Stimulated activated CD8-positive, alpha-beta memory T cell treated with anti-CD3 and anti-CD28 coated beads, Interleukin-7, amount 100 ng/mL, for 24 hours (primary cell): Measurements from ENCODE around the gene AACS.
"Not testable (repeated sequence)": the region's sequence is repeated elsewhere in the genome, so short reads cannot be mapped to it uniquely, and the experiment has no call there.

Source experiments
- DNase-seq: peaks from one replicate; pipeline ENCODE4 v3.0.0-alpha.2; 2020; ENCODE audit warnings: low read depth

Gene AACS

DNA sequence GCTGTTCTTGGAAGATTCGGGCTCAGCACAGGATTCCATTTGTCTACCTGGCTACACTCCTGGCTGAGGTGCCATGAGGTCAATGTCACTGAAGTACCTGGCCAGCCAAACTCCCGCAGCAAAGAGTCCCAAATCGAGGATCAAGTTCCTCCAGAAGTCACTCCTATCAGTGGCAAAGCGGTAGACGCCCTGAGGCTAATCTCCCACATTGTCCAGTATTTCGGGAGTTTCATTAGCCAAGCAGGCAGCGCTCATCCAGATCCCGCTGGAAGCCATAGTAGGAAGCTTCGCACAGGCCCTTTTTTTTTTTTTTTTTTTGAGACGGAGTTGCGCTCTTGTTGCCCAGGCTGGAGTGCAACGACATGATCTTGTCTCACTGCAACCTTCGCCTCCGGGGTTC lies 8.9 kb upstream of the AACS start:
- no peak for DNase-seq

- DNase-seq = no peak
Measured at GRCh38 chr12:125057708-125058107, 7.5 kb upstream of the AACS start.

DNA sequence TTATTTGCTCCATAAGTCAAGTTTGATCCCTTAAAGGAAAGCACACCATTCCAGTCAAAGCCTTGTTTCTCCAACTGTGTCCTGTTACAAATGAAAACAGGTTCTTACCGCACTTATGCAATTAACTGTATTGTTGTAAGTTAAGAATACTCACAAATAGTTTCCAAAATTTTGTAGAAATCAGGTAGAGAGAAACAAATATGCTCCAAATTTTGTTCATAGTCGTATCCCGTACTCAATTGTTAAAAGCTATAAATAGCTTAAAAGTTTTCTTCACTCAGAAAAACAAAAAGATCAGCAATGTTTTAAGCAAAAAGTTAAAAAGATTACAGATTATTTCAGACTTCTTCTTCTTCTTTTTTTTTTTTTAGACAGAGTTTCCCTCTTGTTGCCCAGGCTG lies 4.0 kb upstream of the AACS start:
- no peak for DNase-seq

- DNase-seq = not testable (repeated sequence)
Measured at GRCh38 chr12:125063522-125063921, 1.7 kb upstream of the AACS start.

- no peak for DNase-seq
Measured at GRCh38 chr12:125064492-125064891, 743 bp upstream of the AACS start.

- no peak for DNase-seq
Measured at GRCh38 chr12:125065919-125066570, 810 bp downstream of the AACS start.

GRCh38 chr12:125068391-125068790 lies 3.2 kb downstream of the AACS start:
- no peak for DNase-seq

DNA sequence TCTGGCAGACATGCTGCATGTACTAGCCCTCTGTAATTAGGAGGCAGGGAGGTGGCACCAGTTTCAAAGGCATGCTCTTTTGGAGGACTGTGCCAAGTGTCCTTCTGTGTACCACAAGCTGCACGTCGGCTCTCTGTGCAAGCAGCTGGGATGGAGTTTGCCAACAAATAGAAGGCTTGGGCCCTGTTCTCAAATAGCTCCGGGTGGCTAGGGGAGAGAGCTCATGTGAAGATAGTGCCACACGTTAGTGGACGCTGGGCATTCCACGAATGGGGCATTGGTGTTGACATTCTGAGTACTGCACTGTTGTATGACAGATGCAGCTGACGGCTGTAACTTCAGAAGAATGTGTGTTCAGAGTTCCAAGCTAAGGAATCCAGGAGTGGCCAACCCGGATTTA lies 4.4 kb downstream of the AACS start:
- no peak for DNase-seq

DNA sequence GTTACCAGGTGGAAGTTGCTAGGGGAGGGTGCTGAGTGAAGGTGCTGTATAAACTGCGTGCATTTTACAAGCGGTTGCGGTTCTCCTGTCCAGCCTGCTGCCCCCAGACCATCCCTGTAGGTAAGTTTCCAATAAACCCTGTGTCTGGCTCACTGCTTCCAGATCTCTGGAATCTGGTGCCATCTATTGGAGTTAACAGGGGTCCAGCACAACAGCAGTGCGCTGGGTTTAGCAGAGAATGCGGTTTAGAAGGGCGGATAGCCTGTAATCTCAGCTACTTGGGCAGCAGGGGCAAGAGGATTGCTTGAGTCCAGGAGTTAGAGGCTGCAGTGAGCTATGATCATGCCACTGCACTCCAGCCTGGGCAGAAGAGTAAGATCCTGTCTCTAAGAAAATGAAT lies 4.9 kb downstream of the AACS start:
- no peak for DNase-seq

- DNase-seq = no peak
Measured at GRCh38 chr12:125070661-125071390, 5.6 kb downstream of the AACS start.

DNA sequence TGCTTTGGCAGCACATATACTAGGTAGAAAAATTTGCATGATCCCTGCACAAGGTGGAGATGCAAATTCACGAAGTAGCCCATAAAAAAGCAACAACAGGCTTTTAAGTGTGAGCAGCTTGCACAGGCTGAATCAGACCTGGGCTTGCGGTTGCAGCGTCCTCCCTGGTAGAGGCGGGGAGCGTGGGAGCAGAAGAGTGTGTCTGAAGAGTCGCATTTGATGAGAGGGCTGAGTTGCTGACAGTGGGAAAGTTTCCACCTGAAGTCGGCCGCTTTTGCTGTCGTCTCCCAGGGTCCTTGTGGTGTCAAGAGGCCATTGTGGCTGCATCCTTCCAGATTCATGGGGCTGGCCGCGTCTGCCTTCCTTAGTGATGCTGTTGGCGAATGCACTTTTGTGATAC lies 6.2 kb downstream of the AACS start:
- no peak for DNase-seq

DNA sequence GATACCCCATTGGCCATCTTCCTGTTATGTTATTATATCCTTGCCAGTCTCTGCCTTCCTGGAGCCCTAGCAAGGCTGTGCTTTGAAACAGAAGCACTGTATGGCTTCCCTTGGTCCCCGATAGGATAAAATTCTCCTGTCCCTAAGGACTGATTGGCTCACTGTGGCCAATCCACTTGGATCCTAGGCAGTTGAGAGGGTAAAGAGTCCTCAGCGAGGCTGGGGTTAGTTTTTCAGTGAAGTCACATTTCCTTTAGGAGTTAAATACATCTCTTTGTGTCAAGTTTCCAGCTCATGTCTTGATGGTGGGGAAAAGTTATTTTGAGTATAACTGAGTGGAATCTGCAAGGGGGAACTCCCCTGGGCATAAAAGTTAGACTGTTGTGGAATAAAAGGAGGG lies 7.3 kb downstream of the AACS start:
- no peak for DNase-seq

GRCh38 chr12:125074294-125074693 lies 9.1 kb downstream of the AACS start:
- DNase-seq = not testable (repeated sequence)

GRCh38 chr12:125076103-125076502 lies 10.9 kb downstream of the AACS start:
- no peak for DNase-seq

DNA sequence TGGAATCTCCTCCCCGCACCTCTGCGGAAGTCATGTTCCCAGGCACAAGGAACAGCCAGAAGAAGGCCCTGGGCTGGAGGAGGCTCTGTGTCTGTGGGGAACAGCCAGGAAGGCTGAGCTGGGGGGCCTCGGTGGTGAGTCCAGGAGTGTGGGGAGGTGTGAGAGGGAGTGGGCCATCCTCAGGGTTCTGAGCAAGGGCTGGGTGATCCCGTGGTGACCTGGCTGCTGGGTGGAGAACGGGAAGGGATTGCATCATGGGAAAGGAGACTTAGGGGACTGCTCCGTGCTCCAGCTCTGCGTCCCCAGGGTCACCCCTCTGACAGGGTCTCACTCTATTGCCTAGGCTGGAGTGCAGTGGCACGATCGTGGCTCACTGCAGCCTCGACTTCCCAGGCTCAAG lies 13.8 kb downstream of the AACS start:
- no peak for DNase-seq

DNA sequence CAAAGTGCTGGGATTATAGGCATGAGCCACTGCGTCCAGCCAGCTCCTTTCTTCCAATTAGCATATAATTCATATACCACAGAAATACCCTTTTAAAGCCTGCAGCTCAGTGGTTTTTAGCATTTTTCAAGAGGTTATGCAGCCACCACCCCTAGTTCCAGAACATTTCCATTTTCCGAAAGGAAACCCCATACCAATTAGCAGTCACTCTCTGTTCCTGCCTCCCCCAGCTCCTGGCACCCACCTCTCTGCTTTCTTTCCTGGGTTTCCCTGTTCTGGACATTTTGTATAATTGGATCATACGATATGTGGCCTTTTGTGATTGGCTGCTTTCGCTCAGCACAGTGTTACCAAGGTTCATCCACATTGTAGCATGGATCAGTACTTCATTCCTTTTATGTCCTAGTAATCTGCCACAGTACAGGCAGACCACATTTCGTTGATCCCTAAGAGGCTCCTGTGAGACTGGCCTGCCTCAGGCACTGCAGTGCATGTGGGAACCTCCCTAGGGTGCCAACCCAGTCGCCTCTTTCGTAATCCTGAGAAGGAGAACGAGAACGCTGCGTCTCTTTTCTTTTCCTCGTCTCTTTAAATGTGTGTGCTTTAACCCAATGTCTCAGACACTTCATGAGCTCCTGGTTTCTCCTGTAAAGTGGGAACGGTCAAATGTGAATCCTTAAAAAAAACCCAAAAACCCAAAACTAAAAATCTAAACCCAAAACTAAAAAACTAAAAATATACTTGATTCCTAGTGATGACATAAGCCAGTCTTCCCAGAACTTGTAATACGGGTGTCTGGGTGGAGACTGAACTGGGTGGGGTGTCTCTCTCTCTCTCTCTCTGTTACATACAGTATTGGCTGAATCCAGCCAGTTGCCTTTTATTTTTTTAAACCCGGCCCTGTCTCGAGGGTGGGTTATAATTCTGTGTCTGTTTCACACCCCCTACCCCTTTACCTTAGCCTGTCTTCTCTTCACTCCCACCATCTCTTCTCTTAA lies 14.7 kb downstream of the AACS start:
- no peak for DNase-seq

DNA sequence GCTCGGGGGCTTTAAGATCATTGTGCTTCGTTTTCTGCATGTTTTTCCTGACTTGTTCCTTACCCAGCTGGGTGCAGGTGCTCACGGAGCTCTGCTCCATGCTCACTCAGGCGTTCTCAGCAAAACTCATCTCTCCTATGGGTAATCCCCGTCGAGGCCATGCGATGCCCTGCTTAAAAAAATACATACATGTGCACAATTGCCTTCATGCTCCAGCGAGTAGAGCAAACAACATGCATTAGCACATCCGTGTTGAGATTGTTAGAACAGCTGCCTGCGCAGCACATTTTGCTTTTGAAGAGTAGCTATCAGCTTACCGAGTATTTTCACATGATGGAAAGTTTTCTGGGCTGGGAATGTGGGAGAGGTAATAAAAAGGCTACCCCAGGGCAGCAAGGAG lies 16.2 kb downstream of the AACS start:
- no peak for DNase-seq

GRCh38 chr12:125083072-125083471 lies 17.8 kb downstream of the AACS start:
- no peak for DNase-seq

DNA sequence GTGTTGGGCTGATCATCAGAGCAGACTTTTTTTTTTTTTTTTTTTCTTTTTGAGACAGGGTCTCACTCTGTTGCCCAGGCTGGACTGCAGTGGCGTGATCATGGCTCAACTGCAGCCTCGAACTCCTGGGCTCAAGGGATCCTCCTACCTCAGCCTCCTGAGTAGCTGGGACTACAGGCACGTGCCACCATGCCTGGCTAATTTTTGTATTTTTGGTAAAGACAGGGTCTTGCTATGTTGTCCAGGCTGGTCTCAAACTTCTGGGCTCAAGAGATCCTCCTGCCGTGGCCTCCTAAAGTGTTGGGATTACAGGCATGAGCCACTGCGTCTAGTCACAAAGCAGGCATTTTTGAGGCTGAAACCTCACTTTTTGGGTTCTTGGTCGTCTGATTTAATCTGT lies 23.0 kb downstream of the AACS start:
- DNase-seq = not testable (repeated sequence)

DNA sequence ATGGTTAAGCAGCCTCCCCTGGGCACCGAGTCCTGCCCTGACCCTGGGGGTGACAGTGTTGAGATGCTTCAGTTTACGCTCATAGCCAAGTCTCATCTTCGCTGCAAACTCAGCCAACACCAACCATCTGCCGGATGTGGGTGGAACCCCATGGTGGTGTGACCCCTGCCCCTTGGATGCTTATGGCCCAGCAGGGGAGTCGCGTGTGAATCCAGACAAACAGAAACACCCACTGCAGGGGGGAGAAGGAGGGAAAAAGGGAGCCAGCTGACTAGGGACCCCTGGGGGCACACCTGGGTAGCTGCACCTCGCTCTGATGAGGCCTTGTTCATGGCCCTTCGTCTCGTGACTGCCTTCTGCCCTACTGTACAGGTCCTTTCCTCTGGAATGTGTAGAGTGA lies 23.8 kb downstream of the AACS start:
- no peak for DNase-seq

- no peak for DNase-seq
Measured at GRCh38 chr12:125089626-125090025, 24.4 kb downstream of the AACS start.

- no peak for DNase-seq
Measured at GRCh38 chr12:125090437-125090836, 25.2 kb downstream of the AACS start.

- no peak for DNase-seq
Measured at GRCh38 chr12:125091401-125091800, 26.2 kb downstream of the AACS start.
